ENCODE results near the gene TOP1. TPM values are rescaled to one million over a fixed set of nuclear protein-coding genes. Genes with fewer than 3 reads are reported as not detected.
A peak's percentile ranks its signal among the peaks of the same experiment; 100 is the strongest.

The TOP1 gene
- total RNA-seq, 4 donors from 2014 or later, result 20.2 to 28.5 (median 23.0) TPM

- Histone ChIP-seq H3K27ac (replicated peaks in 1 of 4) (peak overlapping the region in 2 of 4 donors; percentile 13 to 96), H3K4me1 (peaks cover 41 to 72% (median 68%) of the 10 kb centered on the region in 4 donors)
- intact Hi-C loops (cut with DNase I), result no loop called here
Measured at GRCh38 chr20:41031243-41031619, 2.6 kb downstream of the TOP1 start.

GRCh38 chr20:41032271-41032670, 3.6 kb downstream of the TOP1 start:
- 88% methylated on average over 3 of the region's 3 CpGs for WGBS
- intact Hi-C loops (cut with DNase I), result no loop called here
- H3K36me3 ChIP-seq, result no peaks in the 10 kb centered on the region
- TF ChIP-seq POLR2A (IDR thresholded peaks at IDR 0.05; ENCODE audit: low read depth) (no peak), EP300 (IDR thresholded peaks at IDR 0.05) (no peak), POLR2AphosphoS5 (IDR thresholded peaks at IDR 0.05) (no peak), CTCF (IDR thresholded peaks at IDR 0.05) (no peak)
- H3K4me1 ChIP-seq, result peaks cover 41 to 79% (median 74%) of the 10 kb centered on the region in 4 donors
- peak overlapping the region in 2 of 4 donors; percentile 22 to 99 for H3K4me3 ChIP-seq
- H3K9me3 ChIP-seq, result no peaks in the 10 kb centered on the region
- DNase-seq (ENCODE audit: extremely low spot score), result no peak
- H3K27me3 ChIP-seq, result no peaks in the 10 kb centered on the region
- no peak overlapping the region for H3K27ac ChIP-seq (replicated peaks in 1 of 4)

More at GRCh38 chr20:41031243-41031619, 2.6 kb downstream of the TOP1 start:
- 82% methylated on average over 2 of the region's 2 CpGs for WGBS
- no peak for DNase-seq (ENCODE audit: extremely low spot score)
- no peaks in the 10 kb centered on the region for H3K27me3 ChIP-seq
- H3K4me3 ChIP-seq, result peak overlapping the region; percentile 93 to 99 (median 98)
- H3K36me3 ChIP-seq, result no peaks in the 10 kb centered on the region
- TF ChIP-seq POLR2A (IDR thresholded peaks at IDR 0.05; ENCODE audit: low read depth), result no peak
- TF ChIP-seq EP300 (IDR thresholded peaks at IDR 0.05), result no peak
- H3K9me3 ChIP-seq, result no peaks in the 10 kb centered on the region

- Histone ChIP-seq H3K36me3 (no peaks in the 10 kb centered on the region), H3K9me3 (no peaks in the 10 kb centered on the region), H3K27me3 (no peaks in the 10 kb centered on the region), H3K4me3 (no peak overlapping the region), H3K4me1 (peaks cover 38 to 86% (median 76%) of the 10 kb centered on the region in 4 donors), H3K27ac (replicated peaks in 1 of 4) (no peak overlapping the region)
- intact Hi-C loops (cut with DNase I), result no loop called here
- TF ChIP-seq POLR2AphosphoS5 (IDR thresholded peaks at IDR 0.05) (no peak), EP300 (IDR thresholded peaks at IDR 0.05) (no peak), CTCF (IDR thresholded peaks at IDR 0.05) (no peak), POLR2A (IDR thresholded peaks at IDR 0.05; ENCODE audit: low read depth) (no peak)
- no peak for DNase-seq (ENCODE audit: extremely low spot score)
- 76% methylated on average over 3 of the region's 3 CpGs for WGBS
Measured at GRCh38 chr20:41034239-41034638, 5.6 kb downstream of the TOP1 start.

GRCh38 chr20:41035207-41035606, 6.6 kb downstream of the TOP1 start:
- Histone ChIP-seq H3K27me3 (no peaks in the 10 kb centered on the region), H3K36me3 (no peaks in the 10 kb centered on the region), H3K4me1 (peaks cover 38 to 84% (median 72%) of the 10 kb centered on the region in 4 donors), H3K27ac (replicated peaks in 1 of 4) (no peak overlapping the region), H3K9me3 (no peaks in the 10 kb centered on the region), H3K4me3 (no peak overlapping the region)
- no peak for DNase-seq (ENCODE audit: extremely low spot score)
- 81% methylated on average over 3 of the region's 3 CpGs for WGBS
- intact Hi-C loops (cut with DNase I), result no loop called here
- TF ChIP-seq CTCF (IDR thresholded peaks at IDR 0.05), result no peak
- TF ChIP-seq POLR2AphosphoS5 (IDR thresholded peaks at IDR 0.05), result no peak
- no peak for TF ChIP-seq EP300 (IDR thresholded peaks at IDR 0.05)
- no peak for TF ChIP-seq POLR2A (IDR thresholded peaks at IDR 0.05; ENCODE audit: low read depth)

GRCh38 chr20:41037179-41037578, 8.6 kb downstream of the TOP1 start:
- 63% methylated on average over 2 of the region's 2 CpGs for WGBS
- intact Hi-C loops (cut with DNase I), result no loop called here
- no peak overlapping the region for H3K4me3 ChIP-seq
- no peak overlapping the region for H3K27ac ChIP-seq (replicated peaks in 1 of 4)
- no peaks in the 10 kb centered on the region for H3K36me3 ChIP-seq
- no peaks in the 10 kb centered on the region for H3K9me3 ChIP-seq
- H3K4me1 ChIP-seq, result peaks cover 26 to 83% (median 69%) of the 10 kb centered on the region in 4 donors
- no peak for DNase-seq (ENCODE audit: extremely low spot score)
- no peaks in the 10 kb centered on the region for H3K27me3 ChIP-seq
- no peak for TF ChIP-seq POLR2AphosphoS5 (IDR thresholded peaks at IDR 0.05)
- no peak for TF ChIP-seq EP300 (IDR thresholded peaks at IDR 0.05)
- no peak for TF ChIP-seq CTCF (IDR thresholded peaks at IDR 0.05)
- TF ChIP-seq POLR2A (IDR thresholded peaks at IDR 0.05; ENCODE audit: low read depth), result no peak
